Mesothelial cell of epicardium (in vitro differentiated cells): ENCODE results near the gene VAPB. TPM values are rescaled to one million over a fixed set of nuclear protein-coding genes. Genes with fewer than 3 reads are reported as not detected.

Experiments used
- DNase-seq, 2 experiments: peaks; one replicate each; pipeline ENCODE4 v3.0.0; 2021; ENCODE audit warnings: low spot score in 2 of 2; ENCODE audit not compliant: unreplicated experiment in 2 of 2
- H3K27ac Mint-ChIP-seq: 2 replicates; pipeline ENCODE4 v1.8.0; 2021; ENCODE audit warnings: mixed read lengths
- H3K27me3 Mint-ChIP-seq: 2 replicates; pipeline ENCODE4 v1.8.0; 2021; ENCODE audit warnings: low read depth, mixed read lengths
- H3K36me3 Mint-ChIP-seq: 2 replicates; pipeline ENCODE4 v1.8.0; 2021; ENCODE audit warnings: mixed read lengths
- H3K4me1 Mint-ChIP-seq: 2 replicates; pipeline ENCODE4 v1.8.0; 2021; ENCODE audit warnings: mixed read lengths
- H3K4me3 Mint-ChIP-seq: 2 replicates; pipeline ENCODE4 v1.8.0; 2021; ENCODE audit warnings: mild to moderate bottlenecking, moderate library complexity, mixed read lengths
- H3K9me3 Mint-ChIP-seq: 2 replicates; pipeline ENCODE4 v1.8.0; 2021; ENCODE audit warnings: mixed read lengths
- CTCF ChIP-seq: fragments of 200-600 bp; sonication (generic); IDR thresholded peaks from one replicate; pipeline ENCODE4 v1.5.0; 2021; ENCODE audit warnings: antibody characterized with exemption; ENCODE audit not compliant: unreplicated experiment
- total RNA-seq: library from RNA; stranded (reverse); gene quantifications from 3 replicates; pipeline ENCODE4 v1.2.1, GENCODE V29; 2021

VAPB gene
- total RNA-seq, 1 donor from 2014 or later = 52.9 TPM

DNA sequence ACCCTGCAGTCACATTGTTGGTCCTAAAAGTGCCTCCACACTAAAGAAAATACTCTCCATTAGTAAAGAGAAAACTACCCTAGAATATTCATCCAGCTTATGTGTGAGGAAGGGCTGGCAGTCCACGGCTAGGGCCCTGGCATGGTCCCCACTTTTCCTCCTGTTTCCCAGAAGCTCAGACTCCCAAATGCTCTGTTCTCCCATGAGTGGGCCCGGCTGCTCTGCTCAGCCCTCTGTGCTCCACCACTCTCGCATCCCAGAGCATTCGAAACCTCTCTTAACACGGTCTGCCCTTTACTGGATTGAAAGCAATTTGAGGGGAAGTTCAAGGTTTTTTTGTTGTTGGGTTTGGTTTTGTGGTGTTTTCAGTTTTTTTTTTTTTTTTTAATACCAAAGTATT is 64.4 kb downstream of the VAPB start:
- no peak for DNase-seq
- Mint-ChIP-seq H3K9me3 (peaks cover 18% of the 10 kb centered on the region), H3K36me3 (peaks cover 34% of the 10 kb centered on the region), H3K4me3 (no peak overlapping the region), H3K27me3 (no peaks in the 10 kb centered on the region), H3K27ac (no peak overlapping the region), H3K4me1 (peaks cover 22% of the 10 kb centered on the region)
- no peak for TF ChIP-seq CTCF

DNA sequence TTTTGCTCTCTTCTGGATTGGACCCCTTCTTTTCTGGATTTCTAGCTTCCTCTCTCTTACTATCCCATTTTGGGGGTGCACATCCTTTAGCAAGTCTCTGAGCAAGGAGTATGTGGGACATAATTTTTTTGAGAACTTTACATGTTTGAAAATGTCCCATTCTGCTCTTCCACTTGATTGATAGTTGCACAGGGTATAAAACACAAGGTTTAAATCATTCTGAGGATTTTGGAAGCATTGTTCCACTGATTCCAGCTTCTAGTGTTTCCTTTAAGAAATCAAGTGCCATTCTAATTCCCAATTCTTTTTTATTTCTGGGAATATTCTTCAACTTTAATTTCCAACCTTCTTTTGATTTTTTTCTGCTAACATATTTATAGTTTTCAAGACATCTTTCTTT is 65.4 kb downstream of the VAPB start:
- no peaks in the 10 kb centered on the region for H3K27me3 Mint-ChIP-seq
- peaks cover 23% of the 10 kb centered on the region for H3K4me1 Mint-ChIP-seq
- H3K9me3 Mint-ChIP-seq = peaks cover 18% of the 10 kb centered on the region
- no peak overlapping the region for H3K27ac Mint-ChIP-seq
- H3K4me3 Mint-ChIP-seq = no peak overlapping the region
- DNase-seq = no peak
- TF ChIP-seq CTCF = no peak
- peaks cover 34% of the 10 kb centered on the region for H3K36me3 Mint-ChIP-seq

DNA sequence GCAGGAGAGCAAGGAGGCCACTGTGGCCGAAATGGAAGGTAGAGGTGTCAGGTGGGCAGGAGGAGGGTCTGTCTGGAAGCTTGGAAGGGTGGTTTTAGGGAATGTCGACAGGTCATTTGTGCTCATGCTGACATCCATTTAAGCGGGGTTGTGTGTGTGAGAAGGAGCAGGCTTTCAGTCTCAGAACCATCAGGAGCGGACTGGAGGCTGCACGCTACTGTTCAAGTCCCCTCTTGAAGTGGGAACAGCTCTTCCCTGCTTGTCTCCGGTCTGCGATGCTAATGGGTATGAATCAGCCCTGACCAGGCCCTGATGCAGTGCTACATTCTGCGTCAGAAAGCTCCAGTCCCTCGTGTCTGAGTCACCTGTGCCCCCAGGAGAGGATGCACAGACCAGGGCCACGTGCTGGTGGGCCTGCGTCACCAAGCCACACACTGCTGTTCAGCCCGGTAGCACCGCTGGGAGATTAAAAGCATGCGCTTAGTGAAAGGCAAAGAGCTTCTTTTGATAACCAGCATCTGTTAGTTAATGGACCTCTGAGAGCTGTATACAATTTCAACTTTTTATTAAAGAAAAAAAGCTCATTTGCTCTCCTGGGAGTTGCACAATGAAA is 68.2 kb downstream of the VAPB start:
- Mint-ChIP-seq H3K4me1 (peaks cover 15% of the 10 kb centered on the region), H3K4me3 (no peak overlapping the region), H3K27ac (no peak overlapping the region), H3K27me3 (no peaks in the 10 kb centered on the region), H3K36me3 (peaks cover 31% of the 10 kb centered on the region), H3K9me3 (peaks cover 18% of the 10 kb centered on the region)
- DNase-seq = no peak
- TF ChIP-seq CTCF = no peak

GRCh38 chr20:58458342-58459057 is 69.5 kb downstream of the VAPB start:
- DNase-seq = no peak
- no peak overlapping the region for H3K27ac Mint-ChIP-seq
- no peak overlapping the region for H3K4me3 Mint-ChIP-seq
- peaks cover 20% of the 10 kb centered on the region for H3K36me3 Mint-ChIP-seq
- peaks cover 15% of the 10 kb centered on the region for H3K4me1 Mint-ChIP-seq
- no peak for TF ChIP-seq CTCF
- H3K27me3 Mint-ChIP-seq = no peaks in the 10 kb centered on the region
- H3K9me3 Mint-ChIP-seq = peaks cover 22% of the 10 kb centered on the region

DNA sequence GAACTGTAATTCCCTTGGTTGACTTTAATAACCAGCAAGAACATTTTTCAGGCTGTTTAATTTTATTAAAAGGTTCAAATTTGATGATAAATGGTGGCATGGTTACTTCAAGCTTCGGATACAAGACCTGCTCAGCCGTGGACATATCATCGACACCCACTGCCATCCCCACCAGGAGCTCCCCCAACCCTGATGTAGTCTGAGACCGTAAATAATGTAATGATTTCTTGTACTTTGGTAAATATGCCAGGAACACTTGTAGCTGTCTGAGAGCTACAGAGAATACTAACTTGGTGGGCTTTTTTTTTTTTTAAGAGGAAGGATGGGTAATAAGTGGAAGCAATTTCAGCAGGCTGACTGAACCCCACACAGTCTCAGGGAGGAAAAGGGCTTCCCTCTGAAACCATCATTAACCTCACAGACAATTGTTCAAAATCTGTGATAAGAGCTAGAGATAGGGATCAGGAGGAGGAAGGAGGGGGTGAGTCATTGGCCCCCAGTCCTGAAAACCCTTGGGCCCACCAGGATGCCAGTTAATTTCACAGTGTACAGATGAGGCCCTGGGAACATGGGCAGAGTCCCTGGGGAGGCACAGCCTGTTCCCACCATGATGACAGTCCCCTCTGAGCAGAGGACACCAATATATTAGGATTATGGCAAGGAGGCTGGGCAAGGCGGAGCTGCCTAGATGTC is 70.2 kb downstream of the VAPB start:
- Mint-ChIP-seq H3K36me3 (peaks cover 16% of the 10 kb centered on the region), H3K27me3 (no peaks in the 10 kb centered on the region), H3K9me3 (peaks cover 18% of the 10 kb centered on the region), H3K27ac (no peak overlapping the region), H3K4me1 (peaks cover 18% of the 10 kb centered on the region), H3K4me3 (no peak overlapping the region)
- no peak for DNase-seq
- no peak for TF ChIP-seq CTCF
